DMS 273 (cell line): ENCODE data around the gene MTM1.

ENCODE experiments used
- DNase-seq: peaks from one replicate; lab custom pipeline; 2025; ENCODE audit not compliant: unreplicated experiment; lab: John Stamatoyannopoulos, UW

The MTM1 gene

GRCh38 chrX:150702966-150703694 lies 134.7 kb downstream of the MTM1 start:
- no peak for DNase-seq

GRCh38 chrX:150703695-150703974 lies 135.2 kb downstream of the MTM1 start:
- no peak for DNase-seq

GRCh38 chrX:150704030-150704613 lies 135.7 kb downstream of the MTM1 start:
- no peak for DNase-seq

GRCh38 chrX:150712619-150713018 lies 144.2 kb downstream of the MTM1 start:
- no peak for DNase-seq

- no peak for DNase-seq
Measured at GRCh38 chrX:150715184-150715583, 146.8 kb downstream of the MTM1 start.

GRCh38 chrX:150719621-150720020 lies 151.2 kb downstream of the MTM1 start:
- no peak for DNase-seq
